ACHN (cell line): ENCODE data around the gene ITGA6.
"Not testable (repeated sequence)": the region's sequence is repeated elsewhere in the genome, so short reads cannot be mapped to it uniquely, and the experiment has no call there.

Experiments used
- DNase-seq: peaks from one replicate; pipeline ENCODE4 v3.0.0-alpha.2; 2015
- in situ Hi-C: cut with HindIII; loops from 2 replicates; pipeline ENCODE4 v1.10.0; 2017; ENCODE audit warnings: low sequenced_read_pairs, low pct_ligation_motif_present, low pct_unique_long_range_greater_than_20kb

The ITGA6 gene

DNA sequence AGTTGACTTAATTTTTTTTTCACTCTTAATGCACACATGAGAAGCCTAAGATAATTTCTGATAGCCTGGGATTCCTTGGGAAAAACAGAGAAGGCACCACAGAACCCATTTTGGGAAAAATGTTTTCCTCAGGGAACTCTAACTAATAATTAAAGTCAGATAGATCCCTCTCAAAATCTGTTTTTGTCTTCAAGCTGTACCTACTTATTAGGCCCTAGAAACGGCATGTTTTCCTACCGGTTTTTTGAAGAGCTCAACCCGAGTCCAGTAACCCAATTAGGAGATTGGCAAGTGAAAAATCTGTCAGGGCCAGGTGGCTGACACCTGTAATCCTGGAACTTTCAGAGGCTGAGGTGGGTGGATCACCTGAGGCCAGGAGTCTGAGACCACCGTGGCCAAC, 112.4 kb downstream of the ITGA6 start:
- in situ Hi-C loops = no loop called here
- DNase-seq = no peak

DNA sequence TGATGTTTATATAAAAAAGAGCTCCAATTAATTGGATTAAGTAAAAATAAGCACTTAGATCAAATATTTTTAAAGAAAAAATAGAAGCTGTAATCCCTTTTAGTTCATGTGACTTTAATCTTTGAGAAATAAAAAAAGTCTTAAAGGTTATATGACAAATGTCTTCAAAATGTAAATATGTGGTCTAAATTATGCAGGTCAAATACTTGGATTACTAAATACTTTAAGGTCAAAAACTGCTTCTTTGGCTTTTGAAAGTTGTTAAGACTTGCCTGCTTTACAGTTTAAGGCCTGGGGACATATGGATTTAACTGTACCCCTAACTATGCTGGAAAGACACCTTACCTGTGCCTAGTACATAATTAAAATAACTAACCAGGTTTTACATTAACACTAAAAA, 113.0 kb downstream of the ITGA6 start:
- DNase-seq = no peak

DNA sequence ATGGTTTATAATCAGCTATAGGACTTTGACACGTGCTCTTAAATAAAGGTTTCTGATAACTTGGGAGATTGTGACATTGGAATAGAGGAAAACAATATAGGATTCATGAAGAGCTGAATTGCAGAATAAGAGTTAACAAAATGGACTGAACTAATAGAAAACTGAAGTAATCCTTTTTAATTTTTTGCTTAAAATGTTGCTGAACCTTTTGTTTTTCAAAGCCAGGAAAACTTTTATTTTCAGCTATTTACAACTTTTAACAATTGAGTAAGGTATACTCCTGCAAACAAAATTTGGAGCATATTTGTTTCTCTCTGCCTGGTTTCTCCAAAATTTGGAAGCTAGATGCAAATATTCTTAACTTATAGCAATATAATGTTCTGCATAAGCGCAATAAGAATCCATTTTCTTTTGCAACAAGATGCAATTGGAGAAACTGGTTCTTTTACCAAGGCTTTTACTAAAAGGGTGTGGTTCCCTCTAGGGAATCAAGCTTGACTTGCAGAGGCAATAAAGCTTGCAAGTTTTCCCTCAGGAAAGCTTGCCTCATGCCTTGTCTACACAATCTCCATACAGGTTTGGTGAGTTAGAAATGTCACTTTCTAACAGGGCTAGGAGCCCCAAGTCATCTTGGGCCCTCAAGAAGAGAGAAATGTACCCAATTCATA, 118.2 kb downstream of the ITGA6 start:
- in situ Hi-C loops = no loop called here

More for the DNA sequence above, 113.0 kb downstream of the ITGA6 start:
- in situ Hi-C loops = no loop called here

DNA sequence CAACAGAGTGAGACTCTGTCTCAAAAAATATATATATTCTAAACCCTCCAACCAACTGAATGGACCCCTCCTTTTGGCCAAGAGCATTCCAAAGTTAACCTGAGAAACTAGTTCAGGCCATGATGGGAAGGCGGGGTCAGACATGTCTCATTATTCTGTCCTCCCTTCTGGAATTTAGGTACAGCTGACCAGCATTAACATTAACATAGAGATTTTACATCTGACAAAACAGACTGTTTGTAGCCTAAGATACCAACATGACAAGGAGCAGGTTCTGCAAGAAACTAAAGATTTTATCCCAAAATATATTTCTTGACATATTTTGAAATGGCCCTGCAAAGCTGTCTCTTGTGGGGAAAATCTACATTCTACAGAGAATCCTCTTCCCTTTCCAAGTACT, 121.7 kb downstream of the ITGA6 start:
- no peak for DNase-seq
- in situ Hi-C loops = no loop called here

More for the DNA sequence above, 118.2 kb downstream of the ITGA6 start:
- DNase-seq = no peak

DNA sequence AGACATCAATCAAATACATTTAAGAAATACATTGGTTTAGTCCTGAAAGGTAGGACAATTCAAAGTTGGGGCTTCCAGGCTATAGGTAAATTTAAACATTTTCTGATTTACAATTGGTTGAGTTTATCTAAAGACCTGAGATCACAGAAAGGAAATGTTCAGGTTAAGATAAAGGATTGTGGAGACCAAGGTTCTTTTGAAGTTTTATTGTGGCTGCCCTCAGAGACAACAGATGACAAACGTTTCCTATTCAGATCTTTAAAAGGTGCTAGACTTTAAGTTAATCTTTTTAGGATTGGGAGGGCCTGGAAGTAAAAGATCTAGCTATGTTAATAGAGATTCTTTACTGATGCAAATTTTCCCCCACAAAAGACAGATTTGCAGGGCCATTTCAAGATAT, 122.4 kb downstream of the ITGA6 start:
- in situ Hi-C loops, DNase-seq: not testable (repeated sequence)

DNA sequence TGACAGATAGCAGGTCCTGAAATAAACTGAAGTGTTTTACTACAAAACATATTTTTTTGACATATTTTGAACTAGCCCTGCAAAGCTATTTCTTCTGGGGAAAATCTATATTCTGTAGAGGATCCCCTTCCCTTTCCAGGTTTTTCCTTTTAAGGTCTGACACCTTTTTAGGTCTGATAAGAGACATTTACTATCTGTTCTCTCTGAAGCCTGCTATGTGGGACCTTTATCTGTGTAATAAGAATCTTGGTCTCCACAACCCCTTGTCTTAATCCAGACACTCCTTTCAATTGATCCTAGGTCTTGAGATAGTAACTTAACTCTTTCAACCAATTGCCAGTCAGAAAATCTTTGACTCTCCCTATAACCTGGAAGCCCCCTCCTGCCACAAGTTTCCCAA, 123.0 kb downstream of the ITGA6 start:
- DNase-seq = no peak
- in situ Hi-C loops = no loop called here

DNA sequence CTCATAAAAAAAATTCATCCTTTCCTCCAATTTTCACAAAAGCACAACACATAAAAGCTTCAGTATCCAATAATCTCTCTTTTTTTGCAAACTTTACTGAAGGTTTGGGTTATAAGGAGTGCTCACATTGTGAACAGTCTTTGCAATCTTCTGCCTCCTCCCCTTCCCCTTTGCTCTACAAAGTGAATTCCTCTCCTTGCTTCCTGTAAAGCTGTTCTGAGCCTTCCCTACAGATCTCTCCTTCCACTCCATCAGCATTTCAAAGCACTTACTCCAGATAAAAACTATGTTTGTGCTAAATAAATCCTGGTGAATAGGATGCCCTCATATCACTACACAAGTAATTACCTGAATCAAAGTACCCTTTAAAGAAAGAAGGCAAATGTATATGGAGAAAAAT, 123.9 kb downstream of the ITGA6 start:
- in situ Hi-C loops = no loop called here
- peak; percentile 36 for DNase-seq

DNA sequence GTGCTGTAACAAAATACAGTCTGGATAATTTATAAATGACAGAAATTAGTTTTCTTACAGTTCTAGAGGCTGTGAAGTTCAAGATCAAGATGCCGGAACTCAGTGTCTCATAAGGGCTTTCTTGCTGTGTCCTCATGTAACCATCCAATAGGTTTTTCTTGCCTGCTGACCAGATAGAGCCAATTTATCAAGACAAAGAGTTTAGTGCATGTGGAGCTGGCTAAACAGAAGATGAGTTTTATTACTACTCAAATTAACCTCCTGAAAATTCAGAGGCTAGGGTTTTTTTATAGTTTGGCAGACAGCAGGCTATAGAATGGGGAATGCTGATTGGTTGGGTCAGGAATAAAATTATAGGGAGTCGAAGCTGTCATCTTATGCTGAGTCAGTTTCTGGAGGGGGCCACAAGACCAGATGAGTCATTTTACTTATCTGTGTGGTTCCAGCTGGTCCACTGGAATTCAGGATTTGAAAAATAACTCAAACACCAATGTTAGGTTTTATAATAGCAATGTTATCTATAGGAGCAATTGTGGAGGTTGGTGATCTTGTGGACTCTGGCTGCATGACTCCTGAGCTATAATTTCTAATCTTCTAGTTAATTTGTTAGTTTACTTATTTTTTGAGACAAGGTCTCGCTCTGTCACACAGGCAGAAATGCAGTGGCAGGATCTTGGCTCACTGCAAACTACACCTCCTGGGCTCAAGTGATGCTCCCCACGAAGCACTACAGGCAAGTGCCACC, 125.3 kb downstream of the ITGA6 start:
- peak; percentile 81 for DNase-seq
- in situ Hi-C loops = no loop called here

DNA sequence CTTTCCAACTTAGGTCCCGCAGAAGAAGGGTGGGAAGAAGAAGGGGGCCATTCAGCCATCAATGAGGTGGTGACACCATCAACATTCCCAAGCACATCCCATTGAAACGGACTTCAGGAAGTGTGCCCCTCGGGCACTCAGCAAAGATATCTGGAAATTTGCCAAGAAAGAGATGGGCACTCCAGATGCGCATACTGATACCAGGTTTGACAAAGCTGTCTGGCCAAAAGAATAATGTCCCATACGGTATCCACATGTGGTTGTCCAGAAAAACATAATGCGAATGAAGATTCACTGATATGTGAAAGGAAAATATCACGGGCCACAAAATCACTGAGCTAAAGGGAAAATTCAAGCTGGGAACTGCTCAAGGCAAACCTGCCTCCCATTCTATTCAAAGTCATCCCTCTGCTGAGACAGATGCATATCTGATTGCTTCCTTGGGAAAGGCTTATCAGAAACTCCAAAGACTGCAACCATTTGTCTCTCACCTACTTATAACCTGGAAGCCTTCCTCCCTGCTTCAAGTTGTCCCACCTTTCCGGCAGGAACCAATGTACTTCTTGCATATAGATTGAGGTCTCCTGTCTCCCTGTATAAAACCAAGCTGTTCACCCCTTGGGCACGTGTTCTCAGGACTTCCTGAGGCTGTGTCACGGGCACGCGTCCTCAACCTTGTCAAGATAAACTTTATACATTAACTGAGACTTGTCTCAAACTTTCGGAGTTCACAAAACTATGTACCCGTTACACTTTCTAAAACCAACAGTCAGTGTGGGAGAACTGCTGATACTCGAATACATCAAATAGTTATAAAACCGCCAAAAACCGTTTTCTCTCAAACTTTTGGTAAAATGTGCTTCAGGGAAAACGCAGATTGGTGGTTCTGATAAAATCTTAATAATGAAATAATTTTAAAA, 127.2 kb downstream of the ITGA6 start:
- in situ Hi-C loops = no loop called here
- DNase-seq = no peak

DNA sequence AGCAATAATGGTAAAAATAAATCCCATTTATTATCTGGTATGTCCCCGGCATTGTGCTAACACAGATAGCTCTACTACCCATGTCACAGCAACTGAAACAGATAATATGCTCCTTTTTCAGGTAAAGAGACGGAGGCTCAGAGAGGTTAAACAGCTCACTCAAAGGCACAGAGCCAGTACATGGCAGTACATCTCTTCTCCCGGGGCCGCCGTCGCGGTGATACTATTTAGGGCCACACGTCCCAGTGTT, 127.8 kb downstream of the ITGA6 start:
- DNase-seq = no peak
- in situ Hi-C loops = no loop called here
